ENCODE measurements around the gene RGCC. TPM values are rescaled to one million over a fixed set of nuclear protein-coding genes. Genes with fewer than 3 reads are reported as not detected.

RGCC gene, protein sequence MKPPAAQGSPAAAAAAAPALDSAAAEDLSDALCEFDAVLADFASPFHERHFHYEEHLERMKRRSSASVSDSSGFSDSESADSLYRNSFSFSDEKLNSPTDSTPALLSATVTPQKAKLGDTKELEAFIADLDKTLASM
- 0.61 to 1.2 TPM (median 1.0 TPM) in 5 replicates for total RNA-seq (2022; extraction: Qiagen RNA extraction; ENCODE audit: low read depth)

DNA sequence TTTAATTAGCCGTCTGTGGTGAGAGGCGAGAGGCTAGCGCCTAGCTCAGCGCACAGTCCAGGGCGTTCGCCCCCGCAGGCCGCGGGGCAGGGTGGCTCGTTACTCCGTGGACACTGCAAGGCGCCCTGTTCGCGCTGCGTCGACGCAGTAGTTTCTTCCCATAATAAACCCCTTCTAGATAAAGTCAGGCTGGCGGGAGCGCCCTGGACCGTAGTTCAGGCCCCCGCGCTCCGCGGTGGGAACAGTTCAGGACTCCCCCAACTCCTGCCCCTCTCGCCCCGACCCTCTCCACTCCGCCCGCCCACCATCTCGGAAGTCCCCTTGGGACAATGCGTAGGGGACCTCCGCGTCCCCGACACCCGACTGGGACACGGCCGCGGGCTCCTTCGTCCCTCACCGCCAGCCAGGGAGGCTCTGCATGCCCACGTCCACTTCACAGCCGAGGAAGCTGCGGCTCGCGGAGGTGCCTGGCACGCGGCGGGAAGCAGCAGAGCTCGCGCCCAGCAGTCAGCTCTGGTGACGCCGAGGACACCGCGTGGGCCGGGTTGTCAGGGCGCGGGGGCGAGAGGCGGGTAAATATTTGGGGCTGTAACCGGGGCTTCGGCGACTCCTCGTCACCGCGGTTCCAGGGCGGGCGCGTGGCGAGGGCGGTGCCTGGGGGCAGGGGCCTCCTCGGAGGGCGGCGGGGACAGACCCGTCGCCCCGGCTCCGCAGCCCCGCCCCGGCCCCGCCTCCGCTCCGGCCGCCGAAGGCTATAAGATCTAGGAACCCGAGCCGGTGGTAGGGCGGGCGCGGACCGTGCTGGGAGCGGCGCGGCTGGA lies at the start of gene RGCC:
RGCC (plus strand) TSS at position 783 of the 821 bp plus-strand sequence. CDS start 158 bp downstream, outside the sequence.

Other genes with a start within 250 kb of the RGCC start
- 4.6 to 8.0 TPM (median 6.8 TPM) in 5 replicates for gene MTRF1, start 194.0 kb upstream of the RGCC start, total RNA-seq (2022; extraction: Qiagen RNA extraction; ENCODE audit: low read depth)
- gene NAA16, start 146.3 kb upstream of the RGCC start, total RNA-seq (2022; extraction: Qiagen RNA extraction; ENCODE audit: low read depth) = 9.2 to 10.9 TPM (median 9.7 TPM) in 5 replicates